GM18526 (cell line): ENCODE measurements around the gene PPP1R3D.

Experiments
- POLR2A ChIP-seq: IDR thresholded peaks from 3 replicates; pipeline ENCODE4 v1.6.1; 2011; ENCODE audit not compliant: insufficient read length; ENCODE audit errors: extremely low read depth

Gene PPP1R3D, protein sequence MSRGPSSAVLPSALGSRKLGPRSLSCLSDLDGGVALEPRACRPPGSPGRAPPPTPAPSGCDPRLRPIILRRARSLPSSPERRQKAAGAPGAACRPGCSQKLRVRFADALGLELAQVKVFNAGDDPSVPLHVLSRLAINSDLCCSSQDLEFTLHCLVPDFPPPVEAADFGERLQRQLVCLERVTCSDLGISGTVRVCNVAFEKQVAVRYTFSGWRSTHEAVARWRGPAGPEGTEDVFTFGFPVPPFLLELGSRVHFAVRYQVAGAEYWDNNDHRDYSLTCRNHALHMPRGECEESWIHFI

DNA sequence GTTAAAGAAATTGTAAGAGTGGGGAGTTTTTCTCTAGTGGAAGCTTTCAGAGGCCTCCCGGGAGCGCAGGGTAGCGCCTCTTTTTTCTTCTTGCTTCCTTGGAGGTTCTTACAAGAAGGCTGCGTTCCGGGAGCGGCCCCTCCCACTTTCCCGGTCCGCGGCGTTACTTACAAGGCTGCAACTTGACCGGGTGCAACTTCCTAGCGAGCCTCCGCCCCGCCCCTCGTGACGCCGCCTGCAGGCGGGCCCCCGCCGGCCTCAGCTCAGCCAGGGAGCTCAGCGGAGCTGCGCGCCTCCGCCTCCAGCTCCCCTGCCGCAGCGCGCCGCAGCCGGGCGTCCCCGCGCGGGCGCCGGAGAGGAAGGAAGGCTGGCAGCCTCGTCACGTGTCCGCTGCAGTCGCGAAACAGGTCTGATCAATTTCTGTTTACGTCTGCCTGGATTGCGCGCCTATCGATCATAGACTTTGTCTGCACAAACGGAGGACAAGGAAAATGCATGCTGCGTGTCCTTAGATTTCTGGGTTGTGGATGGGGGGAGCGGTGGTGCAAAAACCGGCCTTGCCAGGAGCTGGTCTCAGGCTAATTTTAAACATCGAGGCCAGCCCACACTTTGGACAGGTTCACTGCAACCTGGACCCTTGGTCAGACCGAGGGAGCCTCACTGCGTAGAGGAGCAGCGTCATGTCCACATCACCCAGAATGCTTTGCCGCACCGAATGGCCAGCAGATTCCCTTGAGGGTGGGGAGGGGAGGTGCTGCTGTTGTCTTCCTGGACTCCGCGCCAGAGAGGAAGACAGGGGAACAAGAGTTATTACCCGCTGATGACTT lies at the start of gene PPP1R3D, which contains the start of gene FAM217B:
Gene PPP1R3D, minus strand, starts transcription at position 177 of the 827 bp plus-strand sequence. CDS start 374 bp downstream, outside the sequence.
Gene FAM217B, plus strand, starts transcription at position 261 of the 827 bp plus-strand sequence. CDS start 3,555 bp downstream, outside the sequence.
- peak; percentile 70 for TF ChIP-seq POLR2A

DNA sequence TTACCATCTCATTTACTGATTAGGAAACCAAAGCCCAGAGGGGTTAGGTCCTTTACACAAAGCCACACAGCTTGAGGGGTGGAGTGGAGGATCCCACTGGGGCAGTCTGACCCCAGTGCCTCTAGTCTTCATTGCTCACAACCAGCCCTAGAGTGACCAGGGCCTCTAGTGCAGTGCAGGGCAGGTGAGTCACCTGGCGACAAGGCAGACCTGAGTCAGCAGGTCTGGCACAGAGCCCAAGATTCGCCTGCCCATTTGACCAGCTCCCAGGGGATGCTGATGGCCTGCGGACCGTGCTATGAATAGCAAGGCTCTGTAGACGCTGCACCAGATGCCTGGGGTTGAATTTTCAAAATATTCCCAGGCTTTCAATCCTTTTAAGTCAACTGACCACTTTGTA lies 48.0 kb upstream of the PPP1R3D start:
- TF ChIP-seq POLR2A, result no peak

DNA sequence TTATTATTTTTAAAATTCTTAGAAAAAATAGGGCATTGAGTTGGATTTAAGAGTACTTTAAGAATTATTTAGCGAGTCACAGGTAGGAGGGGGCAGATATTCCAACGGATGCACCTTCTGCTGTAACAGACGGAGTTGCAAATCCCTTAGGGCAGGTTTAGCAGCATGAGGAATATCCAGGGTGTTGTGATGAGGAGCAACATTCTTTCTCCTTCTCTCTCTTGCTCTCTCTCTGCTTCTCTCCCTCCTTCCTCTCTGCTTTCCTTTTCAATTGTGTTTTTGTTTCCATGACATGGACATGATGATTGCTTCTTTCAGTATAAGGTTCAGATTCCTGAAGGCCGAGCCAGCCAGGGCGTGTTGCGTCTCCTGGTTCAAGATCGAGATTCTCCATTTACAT lies 47.0 kb upstream of the PPP1R3D start:
- no peak for TF ChIP-seq POLR2A

DNA sequence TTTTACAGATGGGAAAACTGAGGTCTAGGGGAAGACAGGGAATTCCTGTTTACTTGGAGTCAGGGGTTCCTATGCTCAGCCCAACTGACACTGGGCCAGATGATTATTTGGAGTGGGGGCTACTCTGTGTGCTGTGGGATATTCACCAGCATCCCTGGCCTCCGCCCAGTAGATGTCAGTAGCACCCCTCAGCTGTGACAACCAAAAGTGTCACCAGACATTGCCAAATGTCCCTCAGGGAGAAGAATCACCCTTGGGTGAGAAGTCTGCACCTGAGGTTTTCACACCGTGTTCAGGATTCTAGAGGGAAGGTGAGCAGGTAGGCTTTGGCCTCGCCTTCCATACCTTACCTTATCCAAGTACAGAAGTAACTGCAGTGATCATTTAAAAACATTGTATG lies 45.8 kb upstream of the PPP1R3D start:
- TF ChIP-seq POLR2A, result no peak

GRCh38 chr20:59985164-59985563 lies 45.1 kb upstream of the PPP1R3D start:
- TF ChIP-seq POLR2A, result no peak

- no peak for TF ChIP-seq POLR2A
Observed at GRCh38 chr20:59984541-59984940, 44.4 kb upstream of the PPP1R3D start.

DNA sequence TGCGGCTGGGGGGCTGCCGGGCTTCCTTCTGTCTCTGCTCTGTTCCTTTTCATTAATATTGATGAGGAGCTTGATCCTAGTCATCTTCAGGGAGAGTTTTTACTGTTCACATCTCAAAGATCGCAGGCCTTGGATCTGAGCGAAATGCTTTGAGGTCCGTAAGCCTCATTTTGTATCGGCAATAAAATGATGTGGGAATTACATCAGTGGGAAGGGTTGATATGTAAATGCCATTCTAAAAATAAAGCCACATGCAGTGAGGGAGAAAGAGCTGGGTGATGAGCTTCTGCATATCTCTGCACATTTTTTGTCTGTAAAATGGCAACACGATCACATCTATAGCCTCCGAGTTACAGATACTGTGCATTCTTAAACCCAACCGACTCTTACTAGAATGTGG lies 43.0 kb upstream of the PPP1R3D start:
- no peak for TF ChIP-seq POLR2A

DNA sequence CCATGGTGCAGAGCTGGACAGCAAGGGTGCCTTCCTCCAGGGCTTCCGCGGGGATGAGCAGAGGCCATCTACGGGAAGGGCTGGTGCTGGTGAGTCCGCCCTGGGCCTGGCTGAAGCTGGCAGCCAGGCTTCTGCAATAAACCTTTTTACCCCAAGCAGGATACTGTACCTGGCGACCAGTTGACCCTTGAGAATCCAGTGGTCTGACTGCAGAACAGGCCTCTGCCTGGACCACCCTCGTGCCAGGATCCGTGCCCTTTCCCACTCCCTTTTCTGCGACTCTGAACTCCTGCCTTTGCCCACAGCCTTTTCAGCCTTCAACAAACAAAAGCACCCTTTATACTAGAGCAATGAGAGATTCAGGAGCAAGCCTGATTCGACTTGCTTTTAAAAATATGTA lies 37.0 kb upstream of the PPP1R3D start:
- TF ChIP-seq POLR2A, result no peak

GRCh38 chr20:59976156-59976782 lies 36.2 kb upstream of the PPP1R3D start:
- no peak for TF ChIP-seq POLR2A

- TF ChIP-seq POLR2A, result no peak
Observed at GRCh38 chr20:59972037-59972801, 32.1 kb upstream of the PPP1R3D start.

DNA sequence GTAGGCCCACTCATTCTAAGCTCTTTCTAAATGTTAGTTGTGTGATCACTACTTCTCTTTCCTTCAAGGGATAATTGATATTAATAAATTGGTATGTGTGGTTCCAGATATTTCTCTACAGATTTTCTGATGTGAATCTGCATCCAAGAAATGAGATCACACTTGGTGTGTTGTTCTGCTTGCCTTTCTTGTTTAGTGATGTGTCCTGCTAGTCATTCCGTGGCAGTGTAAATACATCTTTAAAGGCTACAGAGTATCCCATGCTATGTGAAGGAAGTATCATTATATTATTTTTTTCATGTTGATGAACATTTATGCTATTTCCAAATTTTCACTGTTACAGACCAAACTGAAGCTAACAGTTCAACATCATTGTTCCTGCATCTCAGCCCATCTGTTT lies 31.3 kb upstream of the PPP1R3D start:
- TF ChIP-seq POLR2A, result no peak

GRCh38 chr20:59966428-59966827 lies 26.3 kb upstream of the PPP1R3D start:
- TF ChIP-seq POLR2A, result no peak

GRCh38 chr20:59962155-59962554 lies 22.1 kb upstream of the PPP1R3D start:
- no peak for TF ChIP-seq POLR2A

GRCh38 chr20:59961423-59961822 lies 21.3 kb upstream of the PPP1R3D start:
- TF ChIP-seq POLR2A, result no peak

- no peak for TF ChIP-seq POLR2A
Observed at GRCh38 chr20:59958626-59959025, 18.5 kb upstream of the PPP1R3D start.
